ENCODE measurements around the gene ZNF384.

The ZNF384 gene

DNA sequence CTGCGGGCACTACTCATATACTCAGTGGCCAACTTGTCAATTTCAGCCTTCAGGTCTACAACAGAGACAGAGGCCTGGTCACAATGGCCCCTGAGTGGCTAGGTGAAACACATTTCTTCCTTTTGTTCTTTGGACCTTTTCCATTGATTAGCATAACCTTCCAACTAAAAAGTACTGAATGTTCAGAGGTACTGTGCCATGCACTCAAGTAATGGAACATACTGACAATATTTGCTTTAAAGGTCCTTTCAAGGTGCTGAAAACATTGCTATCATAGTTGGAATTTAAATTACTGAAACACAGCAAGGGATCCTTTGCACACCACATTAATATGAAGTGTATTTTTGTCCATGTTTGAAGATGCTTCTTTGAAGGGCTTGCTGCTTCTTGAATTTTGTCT, 35.8 kb downstream of the ZNF384 start:
- no peak overlapping the region for H3K4me3 ChIP-seq (ENCODE audit: control insufficient read depth, low read depth, low read length)
- TF ChIP-seq, protein P1, sequence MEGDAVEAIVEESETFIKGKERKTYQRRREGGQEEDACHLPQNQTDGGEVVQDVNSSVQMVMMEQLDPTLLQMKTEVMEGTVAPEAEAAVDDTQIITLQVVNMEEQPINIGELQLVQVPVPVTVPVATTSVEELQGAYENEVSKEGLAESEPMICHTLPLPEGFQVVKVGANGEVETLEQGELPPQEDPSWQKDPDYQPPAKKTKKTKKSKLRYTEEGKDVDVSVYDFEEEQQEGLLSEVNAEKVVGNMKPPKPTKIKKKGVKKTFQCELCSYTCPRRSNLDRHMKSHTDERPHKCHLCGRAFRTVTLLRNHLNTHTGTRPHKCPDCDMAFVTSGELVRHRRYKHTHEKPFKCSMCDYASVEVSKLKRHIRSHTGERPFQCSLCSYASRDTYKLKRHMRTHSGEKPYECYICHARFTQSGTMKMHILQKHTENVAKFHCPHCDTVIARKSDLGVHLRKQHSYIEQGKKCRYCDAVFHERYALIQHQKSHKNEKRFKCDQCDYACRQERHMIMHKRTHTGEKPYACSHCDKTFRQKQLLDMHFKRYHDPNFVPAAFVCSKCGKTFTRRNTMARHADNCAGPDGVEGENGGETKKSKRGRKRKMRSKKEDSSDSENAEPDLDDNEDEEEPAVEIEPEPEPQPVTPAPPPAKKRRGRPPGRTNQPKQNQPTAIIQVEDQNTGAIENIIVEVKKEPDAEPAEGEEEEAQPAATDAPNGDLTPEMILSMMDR (IDR thresholded peaks at IDR 0.05; ENCODE audit: control insufficient read depth, insufficient read depth, low read depth, low read length, missing control alignments), result no peak
- DNase-seq (ENCODE audit: low read depth), result no peak

DNA sequence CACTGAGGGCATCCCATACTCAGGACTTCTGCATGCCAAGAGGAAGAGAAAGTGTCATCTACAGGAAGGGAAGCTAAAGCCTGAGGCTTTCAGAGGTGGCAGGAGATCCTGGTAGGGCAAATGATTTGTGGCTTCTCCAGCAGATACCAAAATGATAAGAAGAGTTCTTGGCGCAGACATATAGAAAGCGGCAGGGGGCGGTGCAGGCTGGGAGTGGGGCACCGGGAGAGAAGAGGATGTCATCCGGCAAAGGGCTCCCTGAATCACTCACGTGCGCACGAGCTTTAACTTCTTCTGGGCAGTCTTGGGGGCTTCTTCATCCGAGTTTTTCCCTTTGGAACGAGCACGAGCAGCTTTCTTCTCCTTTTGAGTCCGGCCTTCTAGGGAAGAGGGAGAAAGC, 36.8 kb downstream of the ZNF384 start:
- no peak overlapping the region for H3K4me3 ChIP-seq (ENCODE audit: control insufficient read depth, low read depth, low read length)
- no peak for DNase-seq (ENCODE audit: low read depth)
- TF ChIP-seq, protein P1 (IDR thresholded peaks at IDR 0.05; ENCODE audit: control insufficient read depth, insufficient read depth, low read depth, low read length, missing control alignments), result no peak

DNA sequence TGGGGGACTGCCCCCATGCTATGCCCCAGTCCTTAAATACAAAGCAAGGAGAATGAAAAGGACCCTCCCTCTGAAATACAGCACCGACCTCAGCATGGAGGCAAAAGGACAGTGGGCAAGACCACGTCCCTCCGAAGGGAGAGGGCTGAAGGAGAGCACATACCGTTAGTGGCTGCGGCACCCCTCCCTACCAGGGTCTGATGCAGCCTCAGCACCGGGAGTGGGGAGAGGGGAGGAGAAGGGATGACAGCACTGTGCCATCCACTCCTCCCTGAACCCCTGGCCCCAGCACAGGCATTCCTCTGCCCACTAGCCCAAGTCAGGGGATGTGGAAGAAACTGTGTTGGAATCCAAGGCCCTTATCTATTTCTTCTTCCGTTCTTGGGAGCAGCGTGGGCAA, 38.3 kb downstream of the ZNF384 start:
- TF ChIP-seq, protein P1 (IDR thresholded peaks at IDR 0.05; ENCODE audit: control insufficient read depth, insufficient read depth, low read depth, low read length, missing control alignments), result no peak
- no peak for DNase-seq (ENCODE audit: low read depth)

DNA sequence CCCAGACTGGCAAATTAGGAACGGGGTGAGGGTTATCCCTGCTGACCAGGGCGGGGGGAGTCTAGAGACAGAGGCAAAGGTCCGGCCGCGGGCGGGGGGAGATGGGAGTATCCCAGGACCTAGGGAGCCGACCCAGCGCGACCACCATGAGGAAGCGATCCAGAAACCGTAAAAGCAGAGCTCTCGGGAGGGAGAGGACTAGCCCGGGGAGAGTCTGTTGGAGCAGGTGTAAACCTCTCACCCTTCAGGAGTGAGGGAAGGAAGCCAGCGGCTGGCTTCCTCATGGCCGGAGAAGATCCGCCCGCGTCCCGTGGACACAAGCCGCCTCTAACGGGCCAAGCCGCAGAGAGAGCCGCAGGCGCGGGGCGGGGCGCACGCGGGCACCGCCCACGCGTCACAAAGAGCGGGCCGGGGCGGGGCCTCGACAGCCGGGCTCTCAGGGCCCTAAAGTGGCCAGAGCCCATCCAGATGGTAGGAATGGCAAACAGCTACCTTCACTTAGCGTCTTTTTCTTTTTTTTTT, 42.0 kb downstream of the ZNF384 start, which contains the start of gene ACRBP:
Gene ACRBP, minus strand, starts transcription at position 350 of the 522 bp plus-strand sequence. Its CDS starts 66 bp downstream, at position 284.
- no peak for DNase-seq (ENCODE audit: low read depth)
- H3K4me3 ChIP-seq (ENCODE audit: control insufficient read depth, low read depth, low read length), result no peak within 1 kb of the TSS
- TF ChIP-seq, protein P1 (IDR thresholded peaks at IDR 0.05; ENCODE audit: control insufficient read depth, insufficient read depth, low read depth, low read length, missing control alignments), result no peak

More for the DNA sequence above, 38.3 kb downstream of the ZNF384 start:
- H3K4me3 ChIP-seq (ENCODE audit: control insufficient read depth, low read depth, low read length), result no peak overlapping the region

DNA sequence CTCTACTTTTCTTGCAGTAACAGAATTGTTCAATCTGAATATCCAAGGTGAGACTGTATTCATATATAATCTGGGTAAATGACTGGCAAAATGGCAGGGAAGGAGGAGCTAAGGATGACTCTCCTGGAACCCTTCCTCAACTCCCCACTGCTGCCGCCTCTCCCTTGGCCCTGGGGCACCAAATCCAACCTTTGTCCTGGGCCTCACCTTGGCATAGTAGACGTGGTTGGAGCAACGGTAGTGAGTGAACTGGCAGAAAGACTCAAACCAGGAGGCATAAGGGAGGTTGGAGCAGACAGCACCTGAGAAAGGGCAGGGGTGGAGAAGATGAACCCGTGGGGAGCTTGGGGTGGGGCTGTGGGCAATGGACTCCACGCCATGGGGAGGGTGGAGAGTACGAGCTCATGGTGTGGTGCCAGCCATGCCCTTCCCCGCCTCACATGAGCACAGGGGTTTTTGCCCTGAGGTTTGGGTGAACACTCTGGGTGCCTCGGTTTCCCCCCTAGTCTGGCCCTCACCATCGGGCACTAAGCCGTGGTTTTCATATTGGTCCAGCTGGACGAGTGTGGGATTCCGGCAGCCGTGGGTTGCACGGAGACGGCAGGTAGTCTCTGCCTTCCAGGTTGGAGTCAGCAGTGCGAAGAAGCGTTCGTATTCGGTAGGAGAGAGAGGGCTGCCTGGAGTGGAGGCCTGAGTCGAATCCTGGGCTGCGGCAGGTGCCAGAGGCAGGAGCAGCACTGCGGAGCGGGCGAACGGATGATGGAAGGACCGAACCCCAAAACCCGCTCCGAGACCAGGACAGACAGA, 42.7 kb downstream of the ZNF384 start:
- TF ChIP-seq, protein P1 (IDR thresholded peaks at IDR 0.05; ENCODE audit: control insufficient read depth, insufficient read depth, low read depth, low read length, missing control alignments), result no peak
- no peak for DNase-seq (ENCODE audit: low read depth)
- H3K4me3 ChIP-seq (ENCODE audit: control insufficient read depth, low read depth, low read length), result no peak overlapping the region

DNA sequence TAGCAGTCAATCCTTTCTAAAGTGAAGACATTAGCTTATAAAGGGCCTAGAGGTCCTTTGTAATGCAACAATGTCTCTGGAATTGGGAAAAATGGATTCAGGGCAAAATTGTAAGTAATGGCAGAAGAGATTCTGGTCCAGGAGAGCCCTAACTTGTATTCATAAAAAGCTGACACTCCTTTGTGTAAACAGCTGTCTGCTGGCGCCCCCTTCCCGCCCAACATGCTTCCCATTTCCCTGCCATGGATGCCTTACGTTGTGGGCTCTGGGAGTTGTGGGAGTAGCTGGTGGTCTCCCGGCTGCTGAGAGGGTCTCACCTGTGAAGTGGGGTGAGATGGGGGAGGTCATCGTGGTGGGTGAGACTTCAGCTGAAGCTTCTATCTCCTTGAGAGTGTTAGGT, 44.3 kb downstream of the ZNF384 start:
- no peak for DNase-seq (ENCODE audit: low read depth)

More for the DNA sequence above, 44.3 kb downstream of the ZNF384 start:
- H3K4me3 ChIP-seq (ENCODE audit: control insufficient read depth, low read depth, low read length), result no peak overlapping the region
- TF ChIP-seq, protein P1 (IDR thresholded peaks at IDR 0.05; ENCODE audit: control insufficient read depth, insufficient read depth, low read depth, low read length, missing control alignments), result peak; percentile 8

Data from AG09309 (cell line).